HepG2 (cell line): ENCODE measurements around the gene GFRA1.

Source experiments
- CTCF ChIP-seq: sonication (generic); formaldehyde crosslinking; IDR thresholded peaks from 2 replicates; pipeline ENCODE4 v1.5.0; 2020; ENCODE audit warnings: mild to moderate bottlenecking, missing genetic modification reagents, moderate library complexity
- E2F2 ChIP-seq: sonication (generic); formaldehyde crosslinking; IDR thresholded peaks from 2 replicates; pipeline ENCODE4 v1.4.0; 2020; ENCODE audit warnings: missing genetic modification reagents, borderline replicate concordance
- FOSL1 ChIP-seq: sonication (generic); formaldehyde crosslinking; IDR thresholded peaks from 2 replicates; pipeline ENCODE4 v1.9.0; 2021; ENCODE audit warnings: missing genetic modification reagents, borderline replicate concordance
- GFI1 ChIP-seq: sonication (generic); formaldehyde crosslinking; IDR thresholded peaks from 2 replicates; pipeline ENCODE4 v1.5.0; 2020; ENCODE audit warnings: missing genetic modification reagents, mild to moderate bottlenecking, borderline replicate concordance
- GTF2F1 ChIP-seq: fragments of 150-350 bp; IDR thresholded peaks from 2 replicates; pipeline ENCODE4 v1.6.1; 2014; ENCODE audit warnings: low read length
- HIVEP1 ChIP-seq: sonication (generic); formaldehyde crosslinking; IDR thresholded peaks from 2 replicates; pipeline ENCODE4 v1.4.0; 2020; ENCODE audit warnings: mild to moderate bottlenecking, missing genetic modification reagents
- IRF1 ChIP-seq: sonication (generic); formaldehyde crosslinking; IDR thresholded peaks from 2 replicates; pipeline ENCODE4 v1.4.0; 2020; ENCODE audit warnings: low read depth, mild to moderate bottlenecking, missing genetic modification reagents
- MAFK ChIP-seq, 2 experiments: IDR thresholded peaks in 1 of 2; conservative IDR thresholded peaks in 1 of 2; 2 replicates each; pipeline ENCODE4 v1.6.1; 2011; ENCODE audit warnings: improper control_type of control experiment in 2 of 2, low read length in 2 of 2
- MXI1 ChIP-seq: IDR thresholded peaks from 3 replicates; pipeline ENCODE4 v1.6.1; 2012; ENCODE audit warnings: low read depth, low read length, inconsistent platforms, borderline replicate concordance
- REST ChIP-seq, 2 experiments: IDR thresholded peaks; 2 replicates each; pipeline ENCODE4 v1.6.1; 2011 to 2012; ENCODE audit warnings: low read length in 2 of 2, borderline replicate concordance in 1 of 2, low read depth in 1 of 2, mild to moderate bottlenecking in 1 of 2, moderate library complexity in 1 of 2
- ZBTB33 ChIP-seq: sonication (generic); formaldehyde crosslinking; IDR thresholded peaks from 2 replicates; pipeline ENCODE4 v1.4.0; 2020; ENCODE audit warnings: missing genetic modification reagents
- ZNF17 ChIP-seq: sonication (generic); formaldehyde crosslinking; IDR thresholded peaks from 2 replicates; pipeline ENCODE4 v1.5.0; 2020; ENCODE audit warnings: mild to moderate bottlenecking, missing genetic modification reagents
- ZNF251 ChIP-seq: sonication (generic); formaldehyde crosslinking; IDR thresholded peaks from 2 replicates; pipeline ENCODE4 v1.9.0; 2021; ENCODE audit warnings: mild to moderate bottlenecking, missing genetic modification reagents

- TF ChIP-seq CTCF (CRISPR knock-in tag) (no peak), ZNF251 (CRISPR knock-in tag) (no peak), MAFK (conservative IDR thresholded peaks at IDR 0.05 in 1 of 2, IDR thresholded peaks at IDR 0.05 in 1 of 2; ENCODE audit: low read length in 2 of 2) (no peak), ZNF17 (CRISPR knock-in tag) (no peak), REST (IDR thresholded peaks at IDR 0.05; ENCODE audit: borderline replicate concordance in 1 of 2, low read depth in 1 of 2, low read length in 2 of 2) (no peak), E2F2 (no peak), ZBTB33 (no peak), FOSL1 (no peak), GTF2F1 (no peak), GFI1 (CRISPR knock-in tag) (no peak), HIVEP1 (CRISPR knock-in tag) (no peak), IRF1 (CRISPR knock-in tag) (no peak), MXI1 (no peak)
Measured at GRCh38 chr10:116139886-116140285, 133.1 kb downstream of the GFRA1 start.
